ENCODE data around the gene C16orf78.

The C16orf78 gene

GRCh38 chr16:49362230-49362629 is 11.4 kb upstream of the C16orf78 start:
- H3K4me3 ChIP-seq (ENCODE audit: control insufficient read depth, low read depth, low read length), result no peak overlapping the region
- TF ChIP-seq, protein P1, sequence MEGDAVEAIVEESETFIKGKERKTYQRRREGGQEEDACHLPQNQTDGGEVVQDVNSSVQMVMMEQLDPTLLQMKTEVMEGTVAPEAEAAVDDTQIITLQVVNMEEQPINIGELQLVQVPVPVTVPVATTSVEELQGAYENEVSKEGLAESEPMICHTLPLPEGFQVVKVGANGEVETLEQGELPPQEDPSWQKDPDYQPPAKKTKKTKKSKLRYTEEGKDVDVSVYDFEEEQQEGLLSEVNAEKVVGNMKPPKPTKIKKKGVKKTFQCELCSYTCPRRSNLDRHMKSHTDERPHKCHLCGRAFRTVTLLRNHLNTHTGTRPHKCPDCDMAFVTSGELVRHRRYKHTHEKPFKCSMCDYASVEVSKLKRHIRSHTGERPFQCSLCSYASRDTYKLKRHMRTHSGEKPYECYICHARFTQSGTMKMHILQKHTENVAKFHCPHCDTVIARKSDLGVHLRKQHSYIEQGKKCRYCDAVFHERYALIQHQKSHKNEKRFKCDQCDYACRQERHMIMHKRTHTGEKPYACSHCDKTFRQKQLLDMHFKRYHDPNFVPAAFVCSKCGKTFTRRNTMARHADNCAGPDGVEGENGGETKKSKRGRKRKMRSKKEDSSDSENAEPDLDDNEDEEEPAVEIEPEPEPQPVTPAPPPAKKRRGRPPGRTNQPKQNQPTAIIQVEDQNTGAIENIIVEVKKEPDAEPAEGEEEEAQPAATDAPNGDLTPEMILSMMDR (conservative IDR thresholded peaks at IDR 0.05; ENCODE audit: control insufficient read depth, insufficient read depth, low read depth, low read length), result no peak
- DNase-seq (ENCODE audit: low read depth), result no peak

DNA sequence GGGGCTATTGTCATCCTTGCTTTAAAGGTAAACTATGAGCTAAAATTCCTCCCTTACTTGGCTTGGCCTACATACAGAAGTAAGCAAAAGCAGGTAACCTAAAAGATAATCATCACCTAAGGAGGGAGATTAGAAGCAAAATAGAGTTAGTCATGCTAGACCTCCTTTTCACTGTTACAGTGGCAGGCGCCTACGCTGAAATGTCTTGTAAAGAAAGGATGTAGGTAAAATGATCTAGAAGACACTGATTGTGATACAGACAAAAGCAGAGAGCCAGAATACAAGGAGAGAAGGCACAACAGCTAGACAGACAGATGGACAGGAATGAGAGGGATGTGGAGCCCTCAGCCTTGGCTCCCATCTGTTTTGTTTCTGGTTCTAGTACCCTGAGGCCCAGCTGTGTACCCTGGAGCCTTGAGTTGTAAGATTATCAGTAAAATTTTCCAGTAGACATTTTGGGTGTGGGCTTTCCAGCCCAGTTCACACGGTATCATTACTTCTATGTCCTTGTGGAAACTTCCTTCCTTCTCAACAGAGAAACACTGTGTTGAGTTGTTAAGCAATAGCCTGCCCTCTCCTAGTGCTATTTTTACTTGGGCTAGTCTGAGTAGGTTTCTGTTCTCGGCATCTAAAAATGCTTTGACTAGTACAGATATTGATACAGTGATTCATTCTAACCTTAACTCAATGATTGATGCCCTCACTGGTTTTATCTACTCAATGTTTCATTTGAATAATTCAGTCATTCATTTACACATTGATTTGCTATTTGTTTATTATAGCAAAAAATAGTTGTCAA is 7.7 kb upstream of the C16orf78 start:
- DNase-seq (ENCODE audit: low read depth), result no peak
- no peak overlapping the region for H3K4me3 ChIP-seq (ENCODE audit: control insufficient read depth, low read depth, low read length)
- TF ChIP-seq, protein P1 (conservative IDR thresholded peaks at IDR 0.05; ENCODE audit: control insufficient read depth, insufficient read depth, low read depth, low read length), result no peak

GRCh38 chr16:49366669-49367068 is 6.9 kb upstream of the C16orf78 start:
- TF ChIP-seq, protein P1 (conservative IDR thresholded peaks at IDR 0.05; ENCODE audit: control insufficient read depth, insufficient read depth, low read depth, low read length), result no peak
- DNase-seq (ENCODE audit: low read depth), result no peak
- no peak overlapping the region for H3K4me3 ChIP-seq (ENCODE audit: control insufficient read depth, low read depth, low read length)

GRCh38 chr16:49369651-49370611 is 3.7 kb upstream of the C16orf78 start:
- no peak overlapping the region for H3K4me3 ChIP-seq (ENCODE audit: control insufficient read depth, low read depth, low read length)
- TF ChIP-seq, protein P1 (conservative IDR thresholded peaks at IDR 0.05; ENCODE audit: control insufficient read depth, insufficient read depth, low read depth, low read length), result no peak
- DNase-seq (ENCODE audit: low read depth), result no peak

- DNase-seq (ENCODE audit: low read depth), result no peak
- no peak overlapping the region for H3K4me3 ChIP-seq (ENCODE audit: control insufficient read depth, low read depth, low read length)
- TF ChIP-seq, protein P1 (conservative IDR thresholded peaks at IDR 0.05; ENCODE audit: control insufficient read depth, insufficient read depth, low read depth, low read length), result no peak
Observed at GRCh38 chr16:49376206-49376605, 2.6 kb downstream of the C16orf78 start.

DNA sequence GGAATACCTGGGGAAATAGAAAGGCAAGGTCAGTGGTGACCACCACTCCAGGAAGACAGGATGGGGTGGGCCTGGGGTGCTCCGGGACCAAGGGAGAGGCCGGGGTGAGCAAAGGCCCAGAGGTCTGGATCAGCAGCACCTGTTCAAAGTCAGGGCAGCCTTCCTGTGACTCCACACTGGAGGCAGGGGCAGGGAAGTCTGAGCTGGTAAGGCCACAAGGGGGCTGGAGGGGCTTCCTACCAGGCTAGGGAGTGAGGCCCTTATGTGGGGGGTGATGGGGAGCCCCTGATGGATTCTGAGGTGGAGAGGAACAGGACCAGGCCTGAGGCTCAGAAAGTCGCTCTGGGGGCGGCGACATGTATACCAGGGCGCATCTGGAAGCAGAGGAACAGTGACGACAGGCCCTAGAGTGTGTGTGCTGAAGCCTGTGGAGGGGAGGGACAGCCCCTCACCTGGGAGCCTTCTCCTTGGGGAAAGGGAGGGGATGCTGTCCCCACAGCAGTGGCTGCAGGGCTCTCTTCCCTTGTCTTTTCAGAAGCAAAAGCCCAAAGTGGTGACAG is 3.7 kb downstream of the C16orf78 start:
- TF ChIP-seq, protein P1 (conservative IDR thresholded peaks at IDR 0.05; ENCODE audit: control insufficient read depth, insufficient read depth, low read depth, low read length), result no peak
- no peak for DNase-seq (ENCODE audit: low read depth)
- H3K4me3 ChIP-seq (ENCODE audit: control insufficient read depth, low read depth, low read length), result no peak overlapping the region
